Measurements from ENCODE around the gene TNFRSF12A. TPM values are rescaled to one million over a fixed set of nuclear protein-coding genes. Genes with fewer than 3 reads are reported as not detected.

The TNFRSF12A gene
- total and polyA plus RNA-seq, 2 of the 13 experiments (the other 11 are each of a cell fraction or from before 2014, with no cell fraction given) = 61.9 to 66.0 TPM

- TF ChIP-seq ZNF839 (CRISPR knock-in tag; IDR thresholded peaks at IDR 0.05; ENCODE audit: borderline replicate concordance) (no peak), ZNF83 (CRISPR knock-in tag; IDR thresholded peaks at IDR 0.05; ENCODE audit: borderline replicate concordance) (0 out of 2 replicates have a peak, but pooled peaks have one; percentile 51), KLF16 (CRISPR knock-in tag; IDR thresholded peaks at IDR 0.05) (peak in 1 of 2 experiments; percentile 87; a peak in 2 of 4 replicates), ZNF660 (CRISPR knock-in tag; IDR thresholded peaks at IDR 0.05; ENCODE audit: borderline replicate concordance, low read depth) (no peak), ZNF7 (CRISPR knock-in tag; IDR thresholded peaks at IDR 0.05) (no peak), NFATC3 (CRISPR knock-in tag; IDR thresholded peaks at IDR 0.05) (peak; percentile 90; the same call in 1 of the 2 replicates), ZNF317 (CRISPR knock-in tag; IDR thresholded peaks at IDR 0.05) (0 out of 2 replicates have a peak, but pooled peaks have one; percentile 33), ZNF337 (CRISPR knock-in tag; IDR thresholded peaks at IDR 0.05; ENCODE audit: borderline replicate concordance, low read depth) (peak; percentile 63; the same call in 1 of the 2 replicates), ZNF414 (CRISPR knock-in tag; IDR thresholded peaks at IDR 0.05) (no peak), MXD3 (CRISPR knock-in tag; IDR thresholded peaks at IDR 0.05) (peak; percentile 75; the same call in 1 of the 2 replicates), HIVEP1 (CRISPR knock-in tag; IDR thresholded peaks at IDR 0.05) (0 out of 2 replicates have a peak, but pooled peaks have one; percentile 71), MIER2 (CRISPR knock-in tag; IDR thresholded peaks at IDR 0.05) (no peak), NONO (IDR thresholded peaks at IDR 0.05) (no peak), NONO (CRISPR knock-in tag; conservative IDR thresholded peaks at IDR 0.05) (peak; percentile 79), BRF2 (CRISPR knock-in tag; IDR thresholded peaks at IDR 0.05) (peak; percentile 64), THAP8 (CRISPR knock-in tag; IDR thresholded peaks at IDR 0.05; ENCODE audit: borderline replicate concordance) (no peak), RNF2 (conservative IDR thresholded peaks at IDR 0.05; ENCODE audit: low read depth) (peak; percentile 65; the same call in 1 of the 2 replicates), ZNF639 (CRISPR knock-in tag; conservative IDR thresholded peaks at IDR 0.05) (peak; percentile 59; the same call in 1 of the 2 replicates), THRA (CRISPR knock-in tag; IDR thresholded peaks at IDR 0.05; ENCODE audit: borderline replicate concordance) (peak; percentile 8), CENPX (CRISPR knock-in tag; IDR thresholded peaks at IDR 0.05) (no peak), ZNF264 (CRISPR knock-in tag; IDR thresholded peaks at IDR 0.05) (no peak; the same call in 1 of the 2 replicates), U2AF1 (optimal IDR thresholded peaks at IDR 0.05; ENCODE audit: low read depth, low read length) (no peak)
These were observed 3.7 kb downstream of the TNFRSF12A start, which contains the start of the genes HCFC1R1 and THOC6 (continued) for GRCh38 chr16:3023669-3024478.

Measured in HepG2 (cell line).